Psoas muscle (tissue), 8 donors: ENCODE data around the gene ECHDC1. TPM values are rescaled to one million over a fixed set of nuclear protein-coding genes. Genes with fewer than 3 reads are reported as not detected.

Experiments used
- ATAC-seq, 4 donors: fragments of 200-7000 bp; cut with Tn5 transposase; one replicate each; pipeline ENCODE4 v1.9.1; 2020; ENCODE audit warnings: moderate library complexity in 3 of 4, mild to moderate bottlenecking in 2 of 4
- DNase-seq, 2 donors: peaks; one replicate each; pipeline ENCODE4 v3.0.0-alpha.2; 2020
- H3K27ac ChIP-seq: fragments of 200-600 bp; one replicate; pipeline ENCODE4 v1.8.0; 2022
- H3K27me3 ChIP-seq, 3 donors: fragments of 200-600 bp in 1 of 3; one replicate each; pipeline versions ENCODE4 v1.6.1 to v1.8.0; 2013 to 2022; ENCODE audit warnings: low read length in 2 of 3, mild to moderate bottlenecking in 2 of 3, moderate library complexity in 1 of 3; ENCODE audit not compliant: insufficient read depth in 3 of 3
- H3K36me3 ChIP-seq, 2 donors: fragments of 200-600 bp in 1 of 2; one replicate each; pipeline versions ENCODE4 v1.6.1 to v1.8.0; 2013 to 2022; ENCODE audit warnings: low read depth in 1 of 2, mild to moderate bottlenecking in 1 of 2, moderate library complexity in 1 of 2; ENCODE audit not compliant: insufficient read depth in 1 of 2
- H3K4me1 ChIP-seq: fragments of 200-600 bp; one replicate; pipeline ENCODE4 v1.8.0; 2022
- H3K4me3 ChIP-seq: fragments of 200-600 bp; one replicate; pipeline ENCODE4 v1.8.0; 2022; ENCODE audit warnings: mild to moderate bottlenecking
- H3K9me3 ChIP-seq: fragments of 200-600 bp; one replicate; pipeline ENCODE4 v1.8.0; 2022
- WGBS, 3 donors: extraction: QIAGEN DNeasy Blood & Tissue Kit; methylation state at CpG; one replicate each; pipeline versions ENCODE4 v1.1.6 to v1.1.7; 2013; 5-methylcytosine and 5-hydroxymethylcytosine counted together
- intact Hi-C, 2 donors: fragments of 100-400 bp; cut with DNase I; formaldehyde crosslinking; loops; one replicate each; pipeline versions ENCODE4 v1.11.0 to v1.14.2; 2022
- polyA plus RNA-seq, 3 donors: library from polyadenylated mRNA; stranded (reverse); fragments of 200-250 nt; gene quantifications; one replicate each; pipeline ENCODE4 v1.2.3, GENCODE V29; 2013
- total RNA-seq, 4 donors: library from RNA; stranded (reverse); fragmentation: NEBNext Ultra II Directional in 2 of 4; extraction: Animal tissue kit (Norgen Biotek cat#: 25700) in 2 of 4; gene quantifications; one replicate each; pipeline versions ENCODE4 v1.2.1 to v1.2.4, GENCODE V29; 2021 to 2023
- TF ChIP-seq, protein P1 (sequence below): fragments of 200-600 bp; IDR thresholded peaks from one replicate; pipeline ENCODE4 v1.8.0; 2022; ENCODE audit warnings: antibody characterized with exemption
- donor health status: healthy with polysubstance abuse.
- donor health status: DM: no; HTN: no; CAD: no; lungs with moderate emphysema.
- donor health status: Bipolar disorder and iron deficiency.
- donor health status: healthy.
- donor health status: DM: yes; HTN: yes; CAD: no.
- donor health status: DM: no; HTN: no; CAD: no.
- donor health status: DM: no; HTN: no; CAD: no.
- donor health status: DM: yes; HTN: yes; CAD: no.

ECHDC1 gene
- total and polyA plus RNA-seq, 7 donors: 29.9 to 70.6 (median 33.6) TPM

DNA sequence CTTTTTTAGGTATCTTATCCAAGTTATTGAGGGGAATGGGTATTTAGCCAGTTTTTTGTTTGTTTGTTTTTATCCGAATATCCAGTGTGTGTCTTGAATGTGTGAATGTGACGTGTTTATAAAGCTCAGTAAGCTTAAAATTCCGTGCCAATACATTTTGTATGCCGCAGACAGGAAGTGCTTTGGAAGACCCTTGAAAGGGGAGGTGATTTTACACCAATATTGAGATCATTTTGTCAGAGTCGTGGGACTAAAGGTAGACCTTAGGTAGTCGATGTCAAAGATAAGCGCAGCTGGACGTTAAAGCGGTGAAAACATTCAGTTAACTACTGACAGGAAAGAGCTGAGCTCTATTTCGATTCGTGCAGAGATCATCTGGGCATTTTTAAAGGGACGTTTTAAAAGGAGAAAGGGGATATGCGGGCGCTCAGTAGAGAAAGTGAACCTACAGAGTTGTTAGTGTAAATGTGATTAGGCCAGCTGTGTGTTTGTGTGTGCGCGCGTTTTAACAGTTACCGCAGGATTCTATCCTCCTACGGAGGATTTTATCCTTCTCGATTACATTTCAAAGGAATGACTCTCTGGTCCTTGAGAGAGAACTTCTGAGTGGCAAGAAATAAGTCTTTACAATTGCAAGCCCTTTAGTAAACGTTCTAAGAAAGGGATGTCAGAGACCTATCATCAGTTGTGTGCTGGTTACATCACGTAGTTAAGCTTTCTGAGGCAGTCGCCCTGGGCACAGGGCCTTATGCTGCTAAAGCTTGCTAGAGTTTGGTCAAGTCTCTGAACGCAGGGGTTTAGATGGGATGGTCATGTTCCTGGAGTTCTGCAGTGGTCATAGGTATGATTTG is 625 bp upstream of the ECHDC1 start:
- WGBS, 3 donors: 7 to 8% (median 8%) methylated on average over 24 of the region's 24 CpGs

DNA sequence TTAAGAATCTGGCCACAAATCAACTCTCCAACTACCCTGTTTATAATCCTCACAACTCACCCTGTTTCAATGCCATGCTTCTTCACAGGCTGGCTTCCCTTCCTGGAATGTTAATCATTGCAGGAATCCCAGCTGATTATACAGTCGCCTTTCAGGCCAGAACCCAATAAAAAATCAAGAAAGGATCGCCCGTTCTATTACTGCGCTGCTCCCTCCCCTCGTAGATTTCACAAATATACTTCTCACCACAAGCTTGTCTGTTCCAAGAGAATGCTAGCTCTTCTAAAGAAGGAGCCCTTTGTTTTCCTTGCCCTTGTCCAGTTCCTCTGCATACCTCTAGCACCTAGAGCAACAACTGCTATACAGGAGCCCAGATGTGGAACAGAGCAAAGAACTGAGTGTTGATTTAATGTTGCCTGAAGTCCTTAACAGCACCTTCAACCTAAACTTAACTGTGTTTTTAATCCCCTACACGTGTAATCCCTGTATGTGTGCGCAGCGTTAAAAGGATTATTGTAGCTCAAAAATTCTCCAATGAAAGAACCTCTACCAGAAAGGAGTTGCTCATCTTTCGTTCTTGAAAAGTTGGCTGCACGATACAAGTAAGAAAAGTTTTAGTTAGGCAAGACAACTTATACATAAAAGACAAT is 988 bp downstream of the ECHDC1 start:
- TF ChIP-seq, protein P1, sequence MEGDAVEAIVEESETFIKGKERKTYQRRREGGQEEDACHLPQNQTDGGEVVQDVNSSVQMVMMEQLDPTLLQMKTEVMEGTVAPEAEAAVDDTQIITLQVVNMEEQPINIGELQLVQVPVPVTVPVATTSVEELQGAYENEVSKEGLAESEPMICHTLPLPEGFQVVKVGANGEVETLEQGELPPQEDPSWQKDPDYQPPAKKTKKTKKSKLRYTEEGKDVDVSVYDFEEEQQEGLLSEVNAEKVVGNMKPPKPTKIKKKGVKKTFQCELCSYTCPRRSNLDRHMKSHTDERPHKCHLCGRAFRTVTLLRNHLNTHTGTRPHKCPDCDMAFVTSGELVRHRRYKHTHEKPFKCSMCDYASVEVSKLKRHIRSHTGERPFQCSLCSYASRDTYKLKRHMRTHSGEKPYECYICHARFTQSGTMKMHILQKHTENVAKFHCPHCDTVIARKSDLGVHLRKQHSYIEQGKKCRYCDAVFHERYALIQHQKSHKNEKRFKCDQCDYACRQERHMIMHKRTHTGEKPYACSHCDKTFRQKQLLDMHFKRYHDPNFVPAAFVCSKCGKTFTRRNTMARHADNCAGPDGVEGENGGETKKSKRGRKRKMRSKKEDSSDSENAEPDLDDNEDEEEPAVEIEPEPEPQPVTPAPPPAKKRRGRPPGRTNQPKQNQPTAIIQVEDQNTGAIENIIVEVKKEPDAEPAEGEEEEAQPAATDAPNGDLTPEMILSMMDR: no peak
- peak overlapping the region; percentile 85 for H3K27ac ChIP-seq
- H3K9me3 ChIP-seq: no peaks in the 10 kb centered on the region
- peaks cover 24% of the 10 kb centered on the region for H3K4me1 ChIP-seq
- ATAC-seq: peak in 2 of 4 donors; percentile 11 to 26
- no peaks in the 10 kb centered on the region for H3K27me3 ChIP-seq
- H3K4me3 ChIP-seq: peak overlapping the region; percentile 82
- DNase-seq: no peak
- WGBS, 3 donors: 7 to 10% (median 7%) methylated on average over 10 of the region's 10 CpGs
- intact Hi-C loops: loop anchor here (5.0 to 10.0 kb wide), 4 partner anchors 35 to 120 kb away; partner anchors contain the start of gene KIAA0408 (in 1 of the 2)
- H3K36me3 ChIP-seq: no peaks in the 10 kb centered on the region

More for the DNA sequence above, 625 bp upstream of the ECHDC1 start:
- Histone ChIP-seq H3K4me1 (peaks cover 24% of the 10 kb centered on the region), H3K4me3 (peak overlapping the region; percentile 82), H3K36me3 (no peaks in the 10 kb centered on the region), H3K27ac (peak overlapping the region; percentile 85), H3K9me3 (no peaks in the 10 kb centered on the region), H3K27me3 (no peaks in the 10 kb centered on the region)
- TF ChIP-seq, protein P1: no peak
- ATAC-seq: peak in 2 of 4 donors; percentile 9 to 42
- no peak for DNase-seq
- intact Hi-C loops: loop anchor here (5.0 to 10.0 kb wide), 4 partner anchors 37 to 118 kb away; partner anchors contain the start of gene KIAA0408 (in 1 of the 2)

DNA sequence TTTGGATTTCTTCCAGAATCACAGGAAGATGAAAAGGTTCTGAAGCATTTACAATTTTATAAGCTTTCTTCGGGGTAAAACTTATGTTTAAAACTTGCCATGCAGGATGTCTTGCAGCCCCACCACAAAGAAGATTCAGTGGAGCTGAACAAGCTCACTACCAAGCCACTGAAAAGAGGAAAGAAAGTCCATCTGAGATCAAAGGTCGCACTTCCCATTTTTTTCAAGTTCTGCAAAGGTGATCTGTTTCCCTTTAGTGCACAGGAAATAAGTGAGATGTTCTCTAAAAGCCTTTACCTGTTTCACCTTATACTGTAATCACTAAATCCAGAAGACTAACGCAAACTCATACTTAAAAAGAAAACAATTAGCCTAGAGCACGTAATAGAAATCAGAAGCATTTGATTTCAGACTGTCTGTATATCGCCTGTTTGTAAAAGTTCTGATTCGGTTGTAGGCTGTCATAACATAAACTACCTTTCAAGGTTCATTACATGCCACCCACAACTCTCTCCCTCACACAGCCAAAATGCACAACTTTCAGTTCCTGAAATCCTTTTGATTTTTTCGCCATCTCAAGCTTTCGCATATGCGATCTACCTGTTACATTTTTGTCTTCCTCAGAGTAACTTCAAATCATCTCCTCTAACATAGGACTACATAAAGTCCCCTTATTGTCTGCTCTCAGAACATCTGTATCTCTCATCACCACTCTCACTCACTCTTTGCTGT is 1.8 kb downstream of the ECHDC1 start:
- Histone ChIP-seq H3K4me1 (peaks cover 24% of the 10 kb centered on the region), H3K4me3 (peak overlapping the region; percentile 82), H3K27me3 (no peaks in the 10 kb centered on the region), H3K36me3 (no peaks in the 10 kb centered on the region), H3K9me3 (no peaks in the 10 kb centered on the region), H3K27ac (no peak overlapping the region)
- intact Hi-C loops: loop anchor here (5.0 to 10.0 kb wide), 4 partner anchors 34 to 121 kb away; partner anchors contain the start of gene KIAA0408 (in 1 of the 2)
- TF ChIP-seq, protein P1: no peak
- ATAC-seq (no peak), DNase-seq (no peak)
- 57 to 67% (median 60%) methylated on average over 9 of the region's 9 CpGs for WGBS, 3 donors

DNA sequence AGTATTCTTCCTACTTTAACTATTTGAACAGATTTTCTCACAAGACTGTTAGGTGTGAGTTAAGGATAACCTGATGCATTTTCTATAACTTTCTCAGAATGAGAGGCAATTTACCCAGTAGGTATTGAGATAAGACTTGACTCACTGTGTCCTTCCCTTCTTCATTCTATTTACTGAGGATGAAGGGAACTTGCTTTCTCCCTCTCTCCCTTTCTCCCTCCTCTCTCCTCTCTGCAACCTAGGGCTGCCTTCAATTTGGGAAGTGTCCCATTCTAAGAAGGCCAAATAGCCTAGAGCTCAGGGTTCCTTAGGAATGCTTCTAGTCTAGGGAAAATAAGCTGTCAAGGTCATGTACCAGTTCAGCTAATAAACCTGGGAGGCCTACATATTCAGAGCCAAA is 3.2 kb downstream of the ECHDC1 start:
- TF ChIP-seq, protein P1: no peak
- H3K27ac ChIP-seq: no peak overlapping the region
- H3K27me3 ChIP-seq: no peaks in the 10 kb centered on the region
- no peaks in the 10 kb centered on the region for H3K9me3 ChIP-seq
- no peak for ATAC-seq
- no peak for DNase-seq
- peaks cover 24% of the 10 kb centered on the region for H3K4me1 ChIP-seq
- H3K36me3 ChIP-seq: no peaks in the 10 kb centered on the region
- no peak overlapping the region for H3K4me3 ChIP-seq
- intact Hi-C loops: loop anchor here (5.0 to 10.0 kb wide), 4 partner anchors 33 to 122 kb away; partner anchors contain the start of gene KIAA0408 (in 1 of the 2)
